Mucosa of stomach (tissue), 1 donor: Measurements from ENCODE around the gene PTPN21.
"Not testable (repeated sequence)": the region's sequence is repeated elsewhere in the genome, so short reads cannot be mapped to it uniquely, and the experiment has no call there.

ENCODE experiments used
- H3K27me3 ChIP-seq: one replicate; pipeline ENCODE4 v1.7.0; 2013; ENCODE audit warnings: mild to moderate bottlenecking, low read length; ENCODE audit not compliant: control insufficient read depth, insufficient read depth
- H3K36me3 ChIP-seq: one replicate; pipeline ENCODE4 v1.7.0; 2013; ENCODE audit warnings: low read length; ENCODE audit not compliant: control insufficient read depth, insufficient read depth
- H3K4me1 ChIP-seq: one replicate; pipeline ENCODE4 v1.7.0; 2013; ENCODE audit warnings: mild to moderate bottlenecking, low read length; ENCODE audit not compliant: control insufficient read depth, insufficient read depth
- H3K4me3 ChIP-seq: one replicate; pipeline ENCODE4 v1.7.0; 2013; ENCODE audit warnings: low read length
- H3K9ac ChIP-seq: one replicate; pipeline ENCODE4 v1.7.0; 2013; ENCODE audit warnings: mild to moderate bottlenecking, low read length, moderate library complexity
- H3K9me3 ChIP-seq: one replicate; pipeline ENCODE4 v1.7.0; 2013; ENCODE audit warnings: mild to moderate bottlenecking, low read length, moderate library complexity; ENCODE audit not compliant: control insufficient read depth
- donor health status: Pancreatic carcinoma.

PTPN21 gene

GRCh38 chr14:88550078-88550477, 4.7 kb downstream of the PTPN21 start:
- Histone ChIP-seq H3K36me3 (no peaks in the 10 kb centered on the region), H3K4me1 (peaks cover 39% of the 10 kb centered on the region), H3K4me3 (no peak overlapping the region), H3K9me3 (no peaks in the 10 kb centered on the region), H3K27me3 (no peaks in the 10 kb centered on the region), H3K9ac (no peak overlapping the region)

DNA sequence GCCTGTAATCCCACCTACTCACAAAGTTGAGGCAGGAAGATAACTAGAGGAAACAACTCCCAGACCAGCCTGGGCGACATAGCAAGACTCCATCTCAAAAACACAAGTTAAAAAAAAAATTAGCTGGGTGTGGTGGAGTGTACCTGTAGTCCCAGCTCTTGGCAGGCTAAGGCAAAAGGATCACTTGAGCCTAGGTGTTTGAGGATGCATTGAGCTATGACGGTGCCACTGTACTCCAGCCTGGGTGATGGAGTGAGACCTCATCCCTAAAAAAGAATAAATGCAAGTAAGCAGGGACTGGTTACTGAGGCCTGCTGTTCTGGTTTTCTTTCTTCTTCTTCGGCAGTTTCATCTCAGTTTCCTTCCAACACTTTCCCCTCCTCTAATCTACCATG, 7.4 kb downstream of the PTPN21 start:
- Histone ChIP-seq H3K4me3 (no peak overlapping the region), H3K36me3 (no peaks in the 10 kb centered on the region), H3K9ac (no peak overlapping the region), H3K27me3 (no peaks in the 10 kb centered on the region), H3K4me1 (peaks cover 49% of the 10 kb centered on the region), H3K9me3 (no peaks in the 10 kb centered on the region)

DNA sequence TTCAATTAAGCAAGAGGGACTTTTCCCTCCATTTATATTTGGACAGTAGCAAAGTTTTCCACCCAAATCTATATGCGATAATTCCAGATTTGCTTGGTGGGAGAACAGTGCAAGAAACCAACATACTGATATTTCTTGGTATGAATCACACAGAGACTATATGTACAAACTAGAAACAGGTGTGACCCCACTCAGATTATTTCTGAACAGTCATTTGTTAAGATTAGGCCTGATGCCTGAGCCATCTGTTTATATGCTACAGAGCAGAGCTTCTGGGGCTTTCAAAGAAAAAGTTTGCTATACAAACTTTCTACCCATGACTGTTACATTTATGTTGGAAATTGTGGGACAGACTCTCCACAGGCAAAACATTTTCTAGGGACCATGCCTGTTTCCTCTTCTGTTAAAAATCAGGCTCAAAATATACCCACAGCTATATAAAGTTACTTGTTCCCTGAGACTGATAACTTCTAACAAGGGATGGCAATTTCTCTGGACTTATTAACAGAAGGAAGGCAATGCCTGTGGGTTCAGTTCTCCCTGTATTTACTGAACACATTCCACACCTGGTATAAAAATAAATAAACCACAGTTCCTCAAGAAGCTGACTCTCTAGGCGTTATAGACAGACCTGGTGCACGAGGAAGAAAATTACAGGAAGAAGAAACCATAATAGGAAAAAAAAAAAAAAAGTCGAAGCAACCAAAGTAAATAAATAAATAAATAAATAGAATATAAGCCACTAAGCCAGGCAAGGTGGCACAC, 8.0 kb downstream of the PTPN21 start:
- no peaks in the 10 kb centered on the region for H3K27me3 ChIP-seq
- no peaks in the 10 kb centered on the region for H3K9me3 ChIP-seq
- H3K4me3 ChIP-seq = no peak overlapping the region
- H3K4me1 ChIP-seq = peaks cover 49% of the 10 kb centered on the region
- no peaks in the 10 kb centered on the region for H3K36me3 ChIP-seq
- H3K9ac ChIP-seq = no peak overlapping the region

DNA sequence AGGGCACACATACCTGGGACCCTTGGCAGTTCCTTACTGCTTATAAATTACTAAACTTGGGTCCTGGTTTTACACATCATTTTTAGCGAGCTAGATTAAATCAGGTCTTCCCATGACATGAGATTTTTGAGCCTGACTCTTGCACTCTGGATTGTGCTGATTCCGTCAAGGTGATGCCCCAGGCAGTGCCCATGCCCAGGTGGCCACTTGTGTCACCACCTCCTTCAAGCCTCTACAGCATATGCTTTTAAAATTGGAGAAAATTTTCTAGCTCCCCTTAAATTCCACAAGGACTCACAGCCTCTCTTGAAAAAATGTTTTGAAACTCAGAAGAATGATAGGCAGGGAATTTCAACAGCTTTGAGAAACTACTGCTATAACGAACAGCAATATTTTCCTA, 9.6 kb downstream of the PTPN21 start:
- no peak overlapping the region for H3K9ac ChIP-seq
- no peaks in the 10 kb centered on the region for H3K27me3 ChIP-seq
- no peaks in the 10 kb centered on the region for H3K36me3 ChIP-seq
- H3K4me3 ChIP-seq = no peak overlapping the region
- no peaks in the 10 kb centered on the region for H3K9me3 ChIP-seq
- H3K4me1 ChIP-seq = peaks cover 39% of the 10 kb centered on the region

DNA sequence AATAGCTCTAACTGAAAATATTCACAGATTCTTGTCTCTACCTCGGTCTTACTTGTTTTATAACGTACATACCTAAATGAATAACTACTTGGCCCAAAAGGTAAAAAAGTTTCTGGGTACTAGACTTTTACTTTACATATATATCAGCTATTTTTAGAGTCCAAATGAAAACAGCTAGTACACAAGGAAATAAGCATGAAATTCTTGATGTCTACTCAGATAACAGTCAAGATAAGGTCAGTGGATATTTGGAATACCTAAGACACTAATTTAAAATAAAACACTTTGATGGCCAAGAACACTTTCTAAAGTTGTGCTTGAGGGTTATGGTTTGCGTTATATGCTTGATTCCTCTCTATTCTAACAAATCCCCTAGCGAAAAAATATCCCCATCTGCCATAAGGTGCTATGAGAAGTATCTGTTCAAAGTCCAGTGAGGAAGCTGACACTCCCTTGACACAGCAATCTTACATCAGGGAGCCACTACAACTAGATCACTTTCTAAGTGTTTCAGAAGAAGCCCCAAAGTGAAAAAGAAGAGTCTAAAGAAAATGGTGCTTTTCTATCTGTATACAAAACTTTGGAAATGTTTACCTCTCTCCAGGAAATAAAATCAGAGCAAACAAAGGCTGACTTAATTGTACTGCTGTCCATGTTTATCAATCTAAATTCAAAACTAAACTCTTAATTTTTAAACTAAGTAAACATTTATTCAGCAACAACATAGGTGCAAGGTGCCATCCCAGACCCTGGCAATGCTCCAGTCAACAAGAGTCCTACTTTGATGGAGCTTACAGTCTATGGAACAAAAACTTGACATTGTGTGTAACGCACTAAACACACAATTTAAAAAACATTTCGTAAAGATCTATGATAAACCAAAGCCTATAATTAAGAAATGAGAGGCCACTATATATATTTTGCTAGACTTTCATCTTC, 11.7 kb downstream of the PTPN21 start:
- Histone ChIP-seq H3K27me3 (no peaks in the 10 kb centered on the region), H3K9ac (no peak overlapping the region), H3K9me3 (no peaks in the 10 kb centered on the region), H3K4me3 (no peak overlapping the region), H3K36me3 (no peaks in the 10 kb centered on the region), H3K4me1 (peaks cover 28% of the 10 kb centered on the region)

GRCh38 chr14:88541324-88541723, 13.5 kb downstream of the PTPN21 start:
- Histone ChIP-seq H3K9me3 (no peaks in the 10 kb centered on the region), H3K27me3 (no peaks in the 10 kb centered on the region), H3K4me1 (peaks cover 10% of the 10 kb centered on the region), H3K4me3 (no peak overlapping the region), H3K36me3 (no peaks in the 10 kb centered on the region), H3K9ac (no peak overlapping the region)

DNA sequence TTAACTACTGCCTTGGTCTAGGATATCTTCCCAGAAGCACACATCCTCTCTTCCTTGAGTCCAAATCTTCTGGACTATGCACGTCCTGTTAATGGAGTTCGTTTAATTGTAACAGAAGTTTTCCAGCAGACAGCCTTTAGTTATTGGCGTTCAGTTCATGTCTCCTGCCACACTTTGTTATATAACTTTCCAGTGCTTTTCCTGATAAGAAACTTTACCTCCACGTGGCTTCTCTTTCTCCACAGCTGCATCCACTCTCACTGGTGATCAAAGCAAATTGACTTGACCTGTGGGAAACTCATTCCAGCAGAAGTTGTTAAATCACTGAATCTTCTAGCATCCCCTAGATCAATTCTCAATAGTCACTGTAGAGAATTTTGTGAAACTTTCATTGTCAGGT, 19.0 kb downstream of the PTPN21 start:
- no peaks in the 10 kb centered on the region for H3K27me3 ChIP-seq
- H3K36me3 ChIP-seq = no peaks in the 10 kb centered on the region
- H3K4me1 ChIP-seq = no peaks in the 10 kb centered on the region
- H3K9me3 ChIP-seq = no peaks in the 10 kb centered on the region
- H3K4me3 ChIP-seq = no peak overlapping the region
- no peak overlapping the region for H3K9ac ChIP-seq

DNA sequence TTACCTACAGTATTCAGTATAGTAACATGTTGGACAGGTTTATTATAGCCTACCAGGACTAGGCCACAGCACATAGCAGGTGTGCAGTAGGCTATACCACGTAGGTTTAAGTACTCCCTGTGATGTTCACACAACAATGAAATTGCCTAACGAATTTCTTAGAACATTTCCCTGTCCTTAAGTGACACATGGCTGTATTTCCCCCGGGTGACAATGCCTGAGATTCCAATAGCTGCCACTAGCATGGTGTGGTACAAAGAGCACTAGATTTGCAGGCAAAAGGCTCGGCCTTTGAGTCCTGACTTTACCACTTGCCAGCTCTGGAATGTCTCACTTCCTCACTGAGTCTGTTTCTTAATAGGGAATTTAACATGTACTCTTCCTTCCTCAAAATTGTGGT, 19.7 kb downstream of the PTPN21 start:
- H3K36me3 ChIP-seq = no peaks in the 10 kb centered on the region
- H3K9ac ChIP-seq = no peak overlapping the region
- no peak overlapping the region for H3K4me3 ChIP-seq
- no peaks in the 10 kb centered on the region for H3K4me1 ChIP-seq
- H3K27me3 ChIP-seq = no peaks in the 10 kb centered on the region
- no peaks in the 10 kb centered on the region for H3K9me3 ChIP-seq

GRCh38 chr14:88533064-88533602, 21.7 kb downstream of the PTPN21 start:
- Histone ChIP-seq H3K4me1 (no peaks in the 10 kb centered on the region), H3K36me3 (no peaks in the 10 kb centered on the region), H3K4me3 (no peak overlapping the region), H3K9ac (no peak overlapping the region), H3K27me3 (no peaks in the 10 kb centered on the region), H3K9me3 (no peaks in the 10 kb centered on the region)

DNA sequence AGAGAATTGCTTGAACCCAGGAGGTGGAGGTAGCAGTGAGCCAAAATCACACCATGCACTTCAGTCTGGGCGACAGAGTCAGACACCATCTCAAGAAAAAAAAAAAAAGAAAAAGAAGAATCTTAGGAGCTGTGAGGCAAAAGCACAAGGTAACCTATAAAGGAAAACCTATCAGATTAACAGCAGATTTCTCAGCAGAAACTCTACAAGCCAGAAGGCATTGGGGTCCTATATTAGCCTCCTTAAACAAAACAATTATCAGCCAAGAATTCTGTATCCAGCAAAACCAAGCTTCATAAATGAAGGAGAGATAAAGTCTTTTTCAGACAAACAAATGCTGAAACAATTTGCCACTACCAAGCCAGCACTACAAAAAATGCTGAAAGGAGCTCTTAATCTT, 24.9 kb downstream of the PTPN21 start:
- H3K9me3 ChIP-seq, H3K4me3 ChIP-seq, H3K36me3 ChIP-seq: not testable (repeated sequence)

DNA sequence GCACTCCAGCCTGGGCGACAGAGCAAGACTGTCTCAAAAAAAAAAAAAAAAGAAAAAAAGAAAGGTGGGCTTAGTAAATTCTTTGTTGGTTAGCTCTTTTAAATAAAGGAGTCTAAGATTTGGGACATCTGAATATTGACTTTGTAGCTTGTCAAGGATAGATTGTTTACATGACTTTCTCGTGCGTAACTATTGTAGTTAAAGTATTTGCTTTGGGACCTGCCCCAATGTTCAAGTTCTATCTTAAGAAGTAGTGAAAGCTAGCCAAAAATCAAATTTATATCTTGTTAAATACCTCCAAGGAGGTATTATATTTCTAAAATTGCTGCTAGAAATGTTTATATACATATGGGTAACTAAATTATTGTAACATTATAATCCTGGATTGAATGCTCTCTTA, 32.4 kb downstream of the PTPN21 start:
- no peaks in the 10 kb centered on the region for H3K36me3 ChIP-seq
- H3K4me3 ChIP-seq = no peak overlapping the region
- peaks cover 17% of the 10 kb centered on the region for H3K4me1 ChIP-seq
- no peak overlapping the region for H3K9ac ChIP-seq
- no peaks in the 10 kb centered on the region for H3K9me3 ChIP-seq
- H3K27me3 ChIP-seq = no peaks in the 10 kb centered on the region

More for the DNA sequence above, 24.9 kb downstream of the PTPN21 start:
- H3K4me1 ChIP-seq, H3K9ac ChIP-seq, H3K27me3 ChIP-seq: not testable (repeated sequence)

DNA sequence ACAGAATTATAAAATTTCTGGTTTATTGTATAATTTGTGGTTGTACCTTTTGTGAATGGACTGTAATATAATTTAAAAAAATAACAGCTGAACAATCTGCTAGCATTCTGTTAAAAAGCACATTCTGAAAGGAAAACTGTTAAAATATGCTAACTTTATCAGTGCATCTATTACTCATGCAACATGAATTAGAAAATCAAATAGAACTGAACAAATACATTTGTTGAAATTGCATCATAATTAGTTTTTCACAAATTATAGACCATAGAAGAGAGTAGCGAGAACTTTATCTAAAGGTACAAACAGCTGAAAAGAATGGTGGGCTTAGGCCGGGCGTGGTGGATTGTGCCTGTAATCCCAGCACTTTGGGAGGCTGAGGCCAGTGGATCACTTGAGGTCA, 33.0 kb downstream of the PTPN21 start:
- no peaks in the 10 kb centered on the region for H3K27me3 ChIP-seq
- H3K4me3 ChIP-seq = no peak overlapping the region
- no peak overlapping the region for H3K9ac ChIP-seq
- H3K4me1 ChIP-seq = peaks cover 17% of the 10 kb centered on the region
- H3K36me3 ChIP-seq = no peaks in the 10 kb centered on the region
- H3K9me3 ChIP-seq = no peaks in the 10 kb centered on the region
